NCI-H1092 (cell line): ENCODE data around the gene ZMIZ1.

Experiments used
- DNase-seq: peaks from one replicate; lab custom pipeline; 2025; lab: John Stamatoyannopoulos, UW

Gene ZMIZ1

GRCh38 chr10:79310911-79311573 lies 242.3 kb downstream of the ZMIZ1 start:
- no peak for DNase-seq

- no peak for DNase-seq
Measured at GRCh38 chr10:79311581-79312407, 243.0 kb downstream of the ZMIZ1 start.

- no peak for DNase-seq
Measured at GRCh38 chr10:79312601-79313187, 243.9 kb downstream of the ZMIZ1 start.

- no peak for DNase-seq
Measured at GRCh38 chr10:79313320-79313719, 244.6 kb downstream of the ZMIZ1 start.

GRCh38 chr10:79313911-79314439 lies 245.2 kb downstream of the ZMIZ1 start:
- DNase-seq = no peak

- DNase-seq = no peak
Measured at GRCh38 chr10:79314761-79315601, 246.2 kb downstream of the ZMIZ1 start.

GRCh38 chr10:79315602-79315920 lies 246.8 kb downstream of the ZMIZ1 start:
- no peak for DNase-seq

GRCh38 chr10:79316671-79317431 lies 248.1 kb downstream of the ZMIZ1 start:
- DNase-seq = no peak

GRCh38 chr10:79318369-79318768 lies 249.6 kb downstream of the ZMIZ1 start:
- no peak for DNase-seq

- DNase-seq = no peak
Measured at GRCh38 chr10:79319115-79319771, 250.5 kb downstream of the ZMIZ1 start.

- DNase-seq = no peak
Measured at GRCh38 chr10:79320316-79320715, 251.6 kb downstream of the ZMIZ1 start.

GRCh38 chr10:79320820-79321493 lies 252.2 kb downstream of the ZMIZ1 start:
- DNase-seq = no peak

GRCh38 chr10:79321494-79321882 lies 252.7 kb downstream of the ZMIZ1 start:
- no peak for DNase-seq

GRCh38 chr10:79321951-79322350 lies 253.2 kb downstream of the ZMIZ1 start:
- DNase-seq = no peak

GRCh38 chr10:79322616-79323543 lies 254.1 kb downstream of the ZMIZ1 start:
- DNase-seq = no peak

- no peak for DNase-seq
Measured at GRCh38 chr10:79323602-79324001, 254.8 kb downstream of the ZMIZ1 start.

GRCh38 chr10:79324032-79324695 lies 255.4 kb downstream of the ZMIZ1 start:
- DNase-seq = no peak

- DNase-seq = no peak
Measured at GRCh38 chr10:79326361-79327089, 257.8 kb downstream of the ZMIZ1 start.
